Posterior vena cava (tissue), 2 donors: ENCODE results near the gene OAS3. TPM values are rescaled to one million over a fixed set of nuclear protein-coding genes. Genes with fewer than 3 reads are reported as not detected.
"Not testable (repeated sequence)": the region's sequence is repeated elsewhere in the genome, so short reads cannot be mapped to it uniquely, and the experiment has no call there.

Experiments used
- DNase-seq: peaks from one replicate; pipeline ENCODE4 v3.0.0-alpha.2; 2020; ENCODE audit warnings: low spot score
- intact Hi-C, 2 donors: fragments of 100-400 bp; cut with DNase I; formaldehyde crosslinking; loops; one replicate each; pipeline versions ENCODE4 v1.14.1 to v1.14.2; 2022 to 2023
- total RNA-seq, 2 donors: library from RNA; stranded (reverse); fragmentation: NEBNext Ultra II Directional; extraction: Animal tissue kit (Norgen Biotek cat#: 25700); gene quantifications; one replicate each; pipeline ENCODE4 v1.2.1, GENCODE V29; 2021
- donor health status: DM: yes; HTN: yes; CAD: no.
- donor health status: DM: yes; HTN: yes; CAD: no.

The OAS3 gene
- total RNA-seq, 2 donors from 2014 or later = 11.3 to 21.1 TPM

DNA sequence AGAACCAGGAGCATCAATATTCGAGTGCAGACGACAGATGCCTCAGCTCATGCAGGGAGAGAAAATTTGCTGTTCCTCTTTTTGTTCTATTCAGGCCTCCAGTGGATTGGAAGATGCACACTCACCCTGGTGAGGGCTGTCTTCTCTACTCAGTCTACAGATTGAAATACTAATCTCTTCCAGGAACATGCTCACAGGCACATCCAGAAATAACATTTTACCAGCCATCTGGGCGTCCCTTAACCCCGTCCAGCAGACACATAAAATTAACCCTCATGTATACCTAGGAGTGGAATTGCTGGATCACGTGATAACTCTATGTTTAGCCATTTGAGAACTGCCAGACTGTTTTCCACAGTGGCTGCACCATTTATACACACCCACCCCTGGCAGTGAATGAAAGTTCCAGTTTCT is 35.6 kb downstream of the OAS3 start:
- no peak for DNase-seq
- intact Hi-C loops = no loop called here

GRCh38 chr12:112974904-112975303 is 36.6 kb downstream of the OAS3 start:
- intact Hi-C loops = no loop called here
- DNase-seq = no peak

DNA sequence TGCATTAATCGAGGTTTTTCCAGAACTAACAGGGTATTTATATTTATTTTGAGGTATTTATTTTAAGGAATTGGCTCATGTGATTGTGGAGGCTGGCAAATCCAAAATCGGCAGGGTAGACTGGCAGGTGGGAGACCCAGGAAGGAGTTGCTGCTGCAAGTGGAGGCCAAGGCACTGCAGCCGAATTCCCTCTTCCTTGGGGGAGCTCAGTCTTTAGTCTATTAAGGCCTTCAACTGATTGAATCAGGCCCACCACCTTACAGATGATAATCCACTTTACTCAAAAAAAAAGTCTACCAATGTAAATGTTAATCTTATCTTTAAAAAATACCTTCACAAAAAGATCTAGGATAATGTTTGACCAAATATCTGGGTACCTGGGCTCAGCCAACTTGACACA is 38.9 kb downstream of the OAS3 start:
- DNase-seq = no peak
- intact Hi-C loops = no loop called here

GRCh38 chr12:112977641-112978040 is 39.4 kb downstream of the OAS3 start:
- intact Hi-C loops = no loop called here
- peak; percentile 70 for DNase-seq

DNA sequence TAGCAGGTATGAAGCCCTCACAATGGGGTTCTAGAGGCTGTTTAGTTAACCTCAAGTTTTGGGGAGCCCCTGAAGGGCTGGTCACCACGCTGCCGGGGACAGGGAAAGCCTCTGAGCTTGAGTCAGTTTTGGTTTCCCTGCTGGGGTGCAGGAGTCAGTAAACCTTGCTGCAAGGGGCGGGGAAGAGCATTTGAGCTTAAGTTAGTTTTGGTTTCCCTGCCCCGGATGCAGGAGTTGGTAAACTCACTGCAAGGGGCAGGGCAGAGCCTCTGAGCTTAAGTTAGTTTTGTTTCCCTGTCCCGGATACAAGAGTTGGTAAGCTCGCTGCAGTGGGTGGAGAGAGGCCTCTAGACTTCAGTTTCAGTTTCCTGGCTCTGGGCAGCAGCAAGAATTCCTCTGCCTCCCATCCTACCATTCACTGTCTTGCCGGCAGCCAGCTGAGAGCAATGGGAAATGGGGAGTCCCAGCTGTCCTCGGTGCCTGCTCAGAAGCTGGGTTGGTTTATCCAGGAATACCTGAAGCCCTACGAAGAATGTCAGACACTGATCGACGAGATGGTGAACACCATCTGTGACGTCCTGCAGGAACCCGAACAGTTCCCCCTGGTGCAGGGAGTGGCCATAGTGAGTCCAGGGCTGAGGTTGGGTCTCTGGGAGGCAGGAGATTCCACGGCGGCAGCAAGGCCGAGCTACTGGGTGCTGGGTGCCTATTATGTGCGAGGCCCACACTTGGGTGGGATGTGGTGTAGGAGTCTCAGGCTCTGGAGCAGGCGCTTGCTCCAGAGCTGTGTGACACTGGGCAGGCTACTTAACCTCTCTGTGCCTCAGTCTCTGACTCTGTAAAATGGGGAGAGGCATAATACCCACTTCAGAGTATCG is 40.1 kb downstream of the OAS3 start, which contains the start of gene OAS2:
TSS of gene OAS2 (plus strand) at position 357 of the 878 bp plus-strand sequence. CDS start at position 447, 90 bp downstream.
- intact Hi-C loops = no loop called here
- DNase-seq = peak; percentile 85

GRCh38 chr12:112979041-112979680 is 40.9 kb downstream of the OAS3 start:
- no peak for DNase-seq
- intact Hi-C loops = no loop called here

GRCh38 chr12:112980491-112981158 is 42.4 kb downstream of the OAS3 start:
- intact Hi-C loops = no loop called here
- no peak for DNase-seq

DNA sequence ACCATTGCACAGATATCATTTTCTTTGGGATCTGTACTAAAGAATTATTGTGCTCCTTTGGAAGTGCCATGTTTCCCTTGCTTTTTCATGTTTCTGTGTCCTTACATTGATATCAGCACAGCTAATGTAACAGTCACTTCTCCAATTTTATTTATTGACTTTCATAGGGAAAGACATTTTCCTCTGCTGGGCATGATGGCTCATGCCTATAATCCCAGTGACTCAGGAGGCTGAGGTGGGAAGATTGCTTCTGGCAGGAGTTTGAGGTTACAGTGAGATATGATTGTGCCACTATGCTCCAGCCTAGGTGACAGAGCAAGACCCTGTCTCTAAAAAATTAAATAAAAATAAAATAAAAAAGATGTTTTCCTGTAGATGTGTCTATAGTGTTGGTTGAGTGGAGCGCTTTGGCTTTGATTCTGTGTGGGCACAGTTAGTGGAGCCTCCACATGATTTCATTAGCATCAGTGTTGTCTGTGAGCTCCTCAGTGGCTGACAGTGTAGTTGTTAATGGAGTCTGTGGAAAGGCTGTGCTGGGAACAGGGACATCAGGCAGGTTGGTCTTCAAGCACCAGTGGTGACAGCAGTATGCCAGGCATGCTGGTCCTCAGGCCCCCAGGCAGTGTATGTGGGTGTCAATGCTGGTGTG is 47.5 kb downstream of the OAS3 start:
- DNase-seq = no peak
- intact Hi-C loops = no loop called here

DNA sequence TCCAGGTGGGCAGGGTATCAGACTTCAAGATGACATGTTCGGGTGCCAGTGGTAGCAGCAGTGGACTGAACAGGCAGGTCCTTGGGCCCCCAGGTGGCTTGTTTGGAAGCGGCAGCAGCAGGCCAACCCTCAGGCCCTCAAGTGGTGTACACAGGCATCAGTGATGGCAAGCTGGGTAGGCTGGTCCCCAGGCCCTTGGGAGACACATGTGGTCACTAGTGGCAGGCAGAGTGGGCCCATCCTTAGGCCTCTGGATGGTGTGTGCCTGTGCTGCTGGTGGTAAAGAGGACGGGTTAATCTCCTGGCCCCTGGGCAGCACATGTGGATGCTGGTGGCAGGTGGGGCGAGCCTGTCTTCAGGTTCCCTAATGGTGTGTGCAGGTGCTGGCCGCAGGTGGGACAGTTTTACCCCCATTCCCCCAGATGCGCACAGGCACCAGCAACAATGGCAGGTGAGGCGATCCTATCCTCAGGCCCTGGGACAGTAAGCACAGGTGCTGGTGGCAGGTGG is 48.1 kb downstream of the OAS3 start:
- DNase-seq = no peak
- intact Hi-C loops = no loop called here

DNA sequence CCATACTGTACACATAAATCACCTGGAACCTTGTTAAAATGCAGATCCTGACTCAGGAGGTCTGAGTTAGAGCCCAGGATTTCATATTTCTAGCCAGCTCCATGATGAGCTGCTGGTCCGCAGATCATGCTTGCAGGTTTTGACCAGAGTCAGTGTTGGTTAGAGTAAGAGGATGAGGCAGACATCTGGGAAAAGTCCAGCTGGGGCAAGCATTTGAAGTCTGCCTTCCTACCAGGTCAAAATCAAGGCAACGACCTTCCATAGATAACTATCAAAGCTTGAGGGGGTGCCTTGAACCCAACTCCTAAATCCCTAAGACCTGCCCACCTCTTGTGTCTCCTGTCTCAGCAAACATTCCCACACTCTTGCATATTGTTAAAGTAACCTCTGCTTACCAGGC is 49.3 kb downstream of the OAS3 start:
- intact Hi-C loops = no loop called here
- DNase-seq = no peak

- intact Hi-C loops = no loop called here
- no peak for DNase-seq
Measured at GRCh38 chr12:112988224-112988623, 50.0 kb downstream of the OAS3 start.

GRCh38 chr12:112988823-112989385 is 50.6 kb downstream of the OAS3 start:
- intact Hi-C loops, DNase-seq: not testable (repeated sequence)

- DNase-seq = no peak
- intact Hi-C loops = no loop called here
Measured at GRCh38 chr12:112989806-112990205, 51.5 kb downstream of the OAS3 start.

DNA sequence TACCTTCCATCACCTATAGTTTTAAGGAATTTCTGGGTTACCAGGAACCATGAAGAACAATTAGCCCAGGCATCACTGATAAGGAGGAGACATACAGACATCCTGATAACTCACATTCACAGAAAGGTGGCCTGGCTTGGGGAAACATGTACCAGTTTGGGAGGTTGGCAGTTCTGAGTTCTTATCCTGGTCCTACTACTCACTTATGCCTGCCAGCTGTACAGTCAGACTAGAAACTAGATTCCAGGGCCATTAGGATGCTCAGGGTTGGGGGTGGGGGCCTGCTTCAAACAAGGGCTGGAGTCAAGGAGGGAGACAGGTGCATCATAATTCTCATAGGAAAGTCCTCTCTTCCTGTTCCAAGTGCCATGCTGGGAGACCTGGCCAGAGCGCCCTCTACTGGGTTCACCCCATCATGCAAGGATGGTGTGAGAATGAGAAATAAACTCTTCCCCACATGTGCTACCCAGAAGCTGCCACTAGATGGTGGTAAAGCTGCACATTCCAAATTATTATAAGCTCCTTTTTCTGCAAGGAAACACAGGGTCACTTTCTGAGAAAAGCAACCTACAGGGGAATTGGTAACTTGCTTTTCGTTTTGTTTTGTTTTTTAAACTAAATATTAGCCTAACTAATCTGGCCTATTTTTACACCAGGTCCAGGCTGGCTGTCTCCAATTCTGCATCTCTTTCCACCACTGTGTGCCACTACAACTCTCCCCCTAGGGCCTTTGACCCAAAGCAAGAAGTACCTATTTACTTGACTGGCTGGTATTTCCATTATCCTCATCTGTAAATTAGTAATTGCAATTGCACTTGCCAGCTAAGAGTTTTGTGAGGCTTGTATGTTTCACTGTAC is 54.5 kb downstream of the OAS3 start:
- DNase-seq = no peak
- intact Hi-C loops = no loop called here

- DNase-seq = no peak
- intact Hi-C loops = no loop called here
Measured at GRCh38 chr12:112995008-112995407, 56.7 kb downstream of the OAS3 start.

- DNase-seq = no peak
- intact Hi-C loops = no loop called here
Measured at GRCh38 chr12:112996501-112996900, 58.2 kb downstream of the OAS3 start.

GRCh38 chr12:112997506-112997905 is 59.2 kb downstream of the OAS3 start:
- no peak for DNase-seq
- intact Hi-C loops = no loop called here
